GM10248 (cell line): ENCODE measurements around the gene YY1.

ENCODE experiments used
- CTCF ChIA-PET: fragments of 300-600 bp; sonication (Branson Sonifier 250); formaldehyde crosslinking; extraction: SDS; loops from one replicate; lab custom pipeline; 2021; ENCODE audit warnings: antibody characterized with exemption; lab: Yijun Ruan, JAX
- POLR2A ChIA-PET: fragments of 350-650 bp; sonication (Branson Sonifier 250); formaldehyde crosslinking; extraction: SDS; loops from one replicate; lab custom pipeline; 2020; ENCODE audit warnings: antibody characterized with exemption; lab: Yijun Ruan, JAX
- DNase-seq: peaks from one replicate; pipeline ENCODE4 v3.0.0; 2012; ENCODE audit errors: extremely low spot score
- CTCF ChIP-seq: IDR thresholded peaks from 2 replicates; pipeline ENCODE4 v1.5.1; 2012; ENCODE audit warnings: mild to moderate bottlenecking, low read depth; ENCODE audit errors: extremely low read depth, missing control alignments, control extremely low read depth

The YY1 gene

DNA sequence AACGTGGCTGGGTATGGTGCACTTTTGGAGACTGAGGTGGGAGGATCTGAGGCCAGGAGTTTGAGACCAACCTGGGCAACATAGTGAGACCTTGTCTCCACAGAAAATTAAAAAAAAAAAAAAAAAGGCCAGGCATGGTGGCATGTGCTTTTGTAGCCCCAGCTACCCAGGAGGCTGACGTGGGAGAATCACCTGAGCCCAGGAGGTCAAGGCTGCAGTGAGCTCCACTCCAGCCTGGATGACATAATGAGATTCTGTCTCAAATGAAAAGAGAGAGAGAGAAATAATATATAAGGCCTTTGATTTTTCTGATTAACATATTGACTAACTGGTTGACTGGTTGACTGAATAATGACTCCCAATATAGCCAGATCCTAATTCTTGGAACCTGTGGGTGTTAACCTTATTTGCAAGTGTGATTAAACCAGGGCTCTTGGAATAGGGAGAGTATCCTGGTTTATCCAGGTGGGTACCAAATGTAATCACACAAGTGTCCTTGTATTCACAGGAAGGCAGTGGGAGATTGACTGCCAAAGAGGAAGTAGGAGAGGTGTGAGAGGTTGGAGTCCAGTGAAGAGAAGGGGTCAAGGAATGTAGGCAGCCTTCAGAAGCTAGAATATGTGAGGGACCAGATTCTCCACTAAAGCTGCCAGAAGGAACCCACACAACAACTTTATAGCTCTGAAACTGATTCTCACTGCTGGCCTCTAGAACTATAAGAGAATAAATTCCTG, 12.0 kb downstream of the YY1 start:
- POLR2A ChIA-PET, result interaction anchor here (0.7 to 0.8 kb wide), 2 partner anchors 16 to 185 kb away, joined by 3 read pairs; partner anchors contain the start of gene EVL
- no peak for TF ChIP-seq CTCF
- CTCF ChIA-PET, result interaction anchor here (1.6 kb wide), 1 partner anchor 10 kb away, joined by 7 read pairs; no protein-coding TSS in a partner anchor
- no peak for DNase-seq

DNA sequence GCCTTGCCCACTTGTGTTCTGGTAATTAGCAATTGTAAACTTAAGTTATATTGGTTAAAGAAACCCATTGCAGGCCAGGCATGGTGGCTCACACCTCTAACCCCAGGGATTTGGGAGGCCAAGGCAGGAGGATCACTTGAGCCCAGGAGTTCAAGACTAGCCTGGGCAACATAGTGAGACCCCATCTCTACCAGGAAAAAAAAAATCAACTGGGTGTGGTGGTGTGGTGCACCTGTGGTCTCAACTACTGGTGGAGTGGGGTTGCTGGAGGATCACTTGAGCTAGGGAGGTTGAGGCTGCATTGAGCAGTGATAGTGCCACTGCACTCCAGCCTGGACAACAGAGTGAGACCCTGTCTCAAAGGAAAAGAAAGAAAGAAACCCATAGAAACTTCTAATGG, 13.7 kb downstream of the YY1 start:
- ChIA-PET POLR2A (no interaction called here), CTCF (interaction anchor here (1.3 kb wide), 1 partner anchor 16 kb away, joined by 3 read pairs; no protein-coding TSS in a partner anchor)
- DNase-seq, result no peak
- no peak for TF ChIP-seq CTCF

- ChIA-PET POLR2A (no interaction called here), CTCF (interaction anchor here (0.9 to 3.8 kb wide), 4 partner anchors 10 to 29 kb away, joined by 5 to 24 read pairs (median 14); no protein-coding TSS in a partner anchor)
- DNase-seq, result no peak
- no peak for TF ChIP-seq CTCF
Observed at GRCh38 chr14:100256339-100256895, 17.5 kb downstream of the YY1 start.

DNA sequence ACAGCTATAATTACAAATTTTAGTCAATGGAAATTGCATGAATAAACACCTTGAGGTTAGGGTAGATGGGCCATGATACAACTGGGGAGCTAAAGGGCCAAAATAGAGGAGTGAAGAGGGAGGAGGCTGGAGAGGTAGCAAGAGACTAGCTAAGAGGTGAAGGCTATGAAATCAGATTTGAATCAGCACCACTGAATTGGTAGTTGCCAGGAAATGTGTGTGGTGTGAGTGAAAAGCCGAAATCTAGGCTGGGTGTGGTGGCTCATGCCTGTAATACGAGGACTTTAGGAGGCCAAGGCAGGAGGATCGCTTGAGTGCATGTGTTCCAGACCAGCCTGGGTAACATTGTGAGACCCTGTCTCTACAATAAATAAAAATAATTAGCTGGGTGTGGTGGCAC, 22.7 kb downstream of the YY1 start:
- CTCF ChIA-PET, result interaction anchor here (0.7 to 4.5 kb wide), 9 partner anchors 12 to 146 kb away, joined by 3 to 40 read pairs (median 5); no protein-coding TSS in a partner anchor
- DNase-seq, result no peak

GRCh38 chr14:100262545-100262944, 23.6 kb downstream of the YY1 start:
- no peak for TF ChIP-seq CTCF
- POLR2A ChIA-PET, result no interaction called here
- no peak for DNase-seq
- CTCF ChIA-PET, result interaction anchor here (1.2 to 4.5 kb wide), 5 partner anchors 11 to 35 kb away, joined by 4 to 40 read pairs (median 11); no protein-coding TSS in a partner anchor

More for the DNA sequence above, 22.7 kb downstream of the YY1 start:
- TF ChIP-seq CTCF, result no peak
- POLR2A ChIA-PET, result no interaction called here

GRCh38 chr14:100263141-100263540, 24.2 kb downstream of the YY1 start:
- TF ChIP-seq CTCF, result no peak
- CTCF ChIA-PET, result interaction anchor here (0.7 to 4.5 kb wide), 6 partner anchors 10 to 22 kb away, joined by 3 to 40 read pairs (median 8); no protein-coding TSS in a partner anchor
- POLR2A ChIA-PET, result no interaction called here
- DNase-seq, result no peak
